ENCODE results near the gene PALLD.

Gene PALLD

DNA sequence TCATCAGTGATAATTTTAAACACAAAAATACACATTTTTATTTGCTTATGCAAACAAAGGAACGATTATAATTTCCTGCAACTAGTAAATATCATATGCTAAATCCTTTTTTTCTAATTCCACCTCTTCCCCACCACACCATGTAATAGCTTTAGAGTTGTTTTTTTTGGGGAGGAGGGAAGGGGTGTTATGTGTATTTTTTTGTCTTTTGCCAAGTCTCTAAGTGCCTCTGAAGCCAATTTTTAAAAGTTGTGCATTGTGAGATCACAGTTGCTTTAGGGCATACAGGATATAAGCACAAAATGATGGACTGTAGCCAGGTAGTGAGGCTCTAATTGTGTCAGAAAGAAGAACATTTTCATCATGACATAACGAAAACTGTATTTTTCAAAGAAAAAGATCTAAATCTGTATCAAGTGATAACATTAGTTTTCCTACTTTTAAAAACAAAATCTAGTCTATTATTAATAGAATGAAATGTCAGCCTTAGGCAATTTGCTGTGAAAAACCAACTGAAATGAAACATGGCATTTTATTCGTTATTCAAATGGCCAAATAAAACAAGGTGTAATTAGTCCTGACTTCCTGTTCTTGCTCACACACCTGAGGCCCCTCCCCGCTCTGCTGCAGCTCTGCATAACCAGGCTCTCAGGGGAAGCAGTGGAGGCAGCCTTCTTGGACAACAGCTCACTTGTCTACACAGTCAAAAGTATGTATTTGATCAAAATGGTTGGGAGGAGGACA lies 157.4 kb downstream of the PALLD start:
- Histone ChIP-seq H3K27ac (peak overlapping the region in 8 of 21 experiments; percentile 5 to 72 (median 46)), H3K4me3 (peak overlapping the region in 3 of 7 experiments; percentile 11 to 17 (median 13))

DNA sequence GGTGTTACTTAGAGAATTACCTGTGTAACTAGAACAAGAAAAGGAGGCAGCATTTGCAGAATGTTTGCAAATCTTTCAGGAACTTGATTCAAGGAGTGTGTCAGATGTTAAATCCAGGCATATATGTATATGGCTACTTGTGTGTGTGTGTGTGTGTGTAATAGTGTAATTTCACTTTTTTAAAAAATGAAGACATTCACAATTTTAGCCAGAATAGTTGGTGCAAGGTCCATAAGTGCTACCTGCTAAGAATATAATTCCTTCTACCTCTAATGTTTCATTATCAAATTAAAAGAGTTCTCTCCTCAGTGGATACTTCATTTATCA lies 158.0 kb downstream of the PALLD start:
- Histone ChIP-seq H3K4me3 (peak overlapping the region in 3 of 7 experiments; percentile 11 to 17 (median 13)), H3K27ac (peak overlapping the region in 14 of 21 experiments; percentile 5 to 72 (median 50))

DNA sequence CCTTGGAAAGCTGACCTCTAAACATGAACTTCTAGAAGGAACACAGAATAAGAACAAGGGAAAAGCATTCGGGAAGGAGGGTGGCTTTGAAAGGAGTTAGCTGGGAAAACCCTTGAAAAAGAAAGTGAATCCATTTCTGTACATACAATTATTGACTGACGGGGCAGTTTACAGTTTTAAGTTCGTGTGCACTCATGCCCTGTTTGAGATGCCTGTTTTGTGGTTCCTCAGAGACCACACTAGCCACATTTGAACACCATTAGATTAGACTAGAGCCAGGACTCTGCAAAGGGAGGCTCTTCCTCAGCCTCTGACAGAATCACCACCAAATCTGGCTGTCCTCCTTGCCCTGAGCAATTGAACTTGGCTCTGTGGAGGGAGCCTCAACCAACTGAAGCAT lies 158.3 kb downstream of the PALLD start:
- Histone ChIP-seq H3K4me3 (peak overlapping the region in 3 of 7 experiments; percentile 11 to 17 (median 13)), H3K27ac (peak overlapping the region in 14 of 21 experiments; percentile 5 to 72 (median 50))

DNA sequence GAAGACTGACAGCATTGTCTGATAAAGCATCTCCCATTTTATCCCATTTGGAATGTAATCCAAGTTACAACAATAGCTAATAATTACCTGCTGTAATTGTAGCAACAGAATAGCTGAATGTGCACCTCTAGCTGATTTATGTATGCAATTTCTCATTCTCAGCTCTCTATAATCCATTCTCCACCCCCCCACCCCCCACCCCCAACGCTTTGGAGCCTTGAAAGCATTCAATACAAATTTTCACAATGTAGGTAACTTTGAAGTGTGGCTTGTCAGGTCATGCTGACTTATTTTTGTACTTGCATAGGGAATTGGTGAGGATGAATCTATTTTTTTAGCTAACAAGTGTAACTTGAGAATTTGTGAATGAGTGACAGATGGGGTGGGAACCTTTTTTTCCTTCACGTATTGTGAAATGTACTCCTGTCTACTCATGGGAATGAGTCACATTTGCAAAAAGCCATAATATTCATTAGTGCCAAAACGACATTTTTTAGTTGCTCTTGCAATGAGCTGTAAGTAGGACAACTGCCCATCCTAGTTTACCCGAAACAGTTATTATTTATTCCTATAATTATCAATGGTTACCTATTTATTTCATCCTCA lies 159.3 kb downstream of the PALLD start:
- H3K27ac ChIP-seq = peak overlapping the region in 5 of 21 experiments; percentile 18 to 63 (median 50)

DNA sequence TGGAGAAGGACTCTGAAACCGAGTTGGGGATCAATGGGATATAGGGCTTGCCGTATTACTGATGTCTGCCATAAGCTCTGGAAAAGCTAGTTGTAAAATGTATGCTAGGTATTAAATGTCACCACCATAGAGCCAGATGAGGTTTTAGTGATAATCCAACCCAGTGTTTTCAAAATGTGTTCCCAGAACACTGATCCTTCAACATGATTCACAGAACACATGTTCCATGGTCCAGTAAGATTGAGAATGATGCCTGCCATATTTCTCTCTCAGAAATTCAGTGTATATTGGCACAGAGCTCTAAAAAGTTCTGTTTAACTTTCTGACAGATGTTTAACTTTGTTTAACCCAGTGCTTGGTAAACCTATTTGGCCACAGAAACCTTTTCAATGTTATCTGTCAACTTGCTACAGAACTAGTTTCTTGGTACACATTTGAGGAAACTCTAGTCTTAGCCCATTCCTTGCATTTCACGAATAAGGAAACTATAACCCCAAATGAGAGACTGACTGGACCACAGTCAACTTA lies 160.2 kb downstream of the PALLD start:
- Histone ChIP-seq H3K27ac (peak overlapping the region in 2 of 21 experiments; percentile 33 to 40), H3K4me3 (no peak overlapping the region)

More for the DNA sequence above, 159.3 kb downstream of the PALLD start:
- H3K4me3 ChIP-seq = peak overlapping the region in 1 of 7 experiments; percentile 13

DNA sequence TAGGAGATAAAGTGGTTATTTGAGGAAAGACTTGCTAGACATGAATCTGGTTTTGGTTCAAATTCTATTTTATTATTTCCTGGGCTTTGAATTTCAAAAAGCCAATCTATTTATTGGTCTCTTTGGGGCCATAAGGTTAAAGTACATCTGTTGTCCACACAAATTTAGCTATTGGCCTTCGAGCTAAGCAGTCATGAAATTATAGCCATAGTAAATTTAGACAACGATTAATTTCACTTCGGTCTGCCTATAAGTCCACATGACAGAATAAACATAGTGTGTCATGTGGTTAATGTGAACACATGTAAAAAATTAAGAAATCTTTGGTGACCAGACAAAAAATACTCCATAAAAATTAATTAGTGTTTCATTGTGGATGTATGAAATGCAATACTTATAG lies 161.9 kb downstream of the PALLD start:
- Histone ChIP-seq H3K4me3 (no peak overlapping the region), H3K27ac (no peak overlapping the region)

DNA sequence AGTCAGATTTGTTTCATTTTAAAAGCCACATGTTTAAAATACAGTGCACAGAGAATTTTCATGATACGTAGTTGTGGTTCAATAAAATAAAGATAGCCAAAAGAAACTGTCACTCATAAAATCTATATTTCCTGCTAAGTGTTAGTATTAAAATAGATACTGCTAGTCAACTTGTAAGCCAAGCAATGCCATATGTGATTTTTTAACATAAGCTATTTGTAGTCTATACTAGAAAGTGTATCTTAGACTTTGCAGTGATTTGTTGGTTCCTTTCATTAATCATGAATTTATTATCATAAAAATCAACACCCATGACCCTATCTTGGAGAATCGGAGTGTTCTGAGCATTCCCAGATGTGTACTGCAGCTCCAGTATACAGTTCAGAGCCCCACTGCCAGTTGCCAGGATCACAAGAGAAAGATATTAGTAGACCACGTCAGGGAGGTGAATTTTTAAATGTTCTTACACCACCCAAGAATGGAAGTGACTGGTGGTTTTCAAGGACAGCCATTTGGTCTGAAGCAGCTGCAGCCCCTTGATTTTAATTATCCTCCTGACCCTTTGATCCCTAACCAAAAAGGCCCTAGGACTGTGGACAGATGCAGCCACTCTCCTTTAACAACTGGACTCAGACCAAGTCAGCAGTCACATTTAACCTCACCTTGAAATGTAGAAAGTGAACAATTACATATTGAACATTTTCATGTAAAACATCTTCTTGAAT lies 163.1 kb downstream of the PALLD start:
- Histone ChIP-seq H3K4me3 (no peak overlapping the region), H3K27ac (peak overlapping the region in 2 of 21 experiments; percentile 5 to 26)

DNA sequence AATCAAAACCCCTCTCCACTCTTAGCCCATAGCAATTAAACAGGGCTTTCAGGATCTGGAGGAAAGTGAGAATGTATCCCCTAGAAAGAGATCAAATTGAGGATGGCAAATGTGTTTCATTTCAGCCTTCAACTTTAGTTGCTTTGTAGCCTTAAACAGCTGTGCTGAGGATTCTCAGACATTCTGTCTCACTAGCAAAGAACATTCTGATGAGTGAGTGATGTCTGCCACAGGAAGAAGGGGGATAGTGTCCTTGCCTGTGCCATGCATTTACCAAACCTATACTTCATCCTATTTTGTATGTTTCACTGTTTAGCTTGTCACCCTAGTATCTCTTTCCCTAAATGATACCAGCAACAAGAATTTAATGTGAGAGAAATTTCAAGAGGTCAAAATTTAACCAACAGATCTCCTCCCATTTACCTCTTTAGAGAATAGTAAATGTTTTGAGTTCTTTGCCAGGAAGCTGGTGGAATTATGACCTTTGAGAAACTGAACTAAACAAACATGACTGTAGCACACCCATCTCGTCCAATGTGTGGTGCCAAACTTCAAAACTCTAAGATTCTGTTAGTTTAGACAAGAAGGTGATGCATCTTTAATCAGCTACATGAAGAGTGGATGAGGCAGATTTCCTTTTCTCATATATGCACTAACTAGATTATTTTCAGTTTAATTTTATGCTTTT lies 165.6 kb downstream of the PALLD start:
- no peak overlapping the region for H3K4me3 ChIP-seq
- H3K27ac ChIP-seq = no peak overlapping the region

DNA sequence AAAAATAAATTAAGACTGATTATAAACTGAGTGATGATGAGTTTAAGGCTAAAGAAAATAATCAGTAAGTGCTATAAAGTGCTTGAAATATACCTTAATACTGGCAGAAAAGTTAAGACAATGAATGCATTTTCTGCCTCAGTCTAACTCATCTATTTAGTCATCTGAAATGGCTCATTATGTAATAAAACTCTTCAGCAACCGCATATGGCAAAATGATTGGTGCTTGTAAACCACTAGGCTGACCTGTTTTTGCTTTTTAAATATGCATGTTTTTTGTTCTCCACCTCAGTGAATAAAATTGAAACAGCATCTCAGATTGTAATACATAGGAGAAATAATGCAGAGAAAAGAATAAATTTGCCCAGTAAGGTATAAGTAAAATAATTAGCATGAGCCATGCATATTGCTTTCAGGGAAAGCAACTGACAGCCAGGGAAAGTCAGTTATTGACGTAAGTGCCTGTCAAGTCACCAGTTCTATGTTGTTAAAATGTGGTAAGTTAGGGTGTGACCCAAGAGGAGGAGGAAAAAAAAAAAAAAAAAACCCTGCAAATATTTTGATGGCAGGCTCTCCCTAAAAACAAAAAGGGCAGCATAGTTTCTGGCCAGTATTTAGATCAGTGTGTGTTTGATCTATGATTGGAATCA lies 167.5 kb downstream of the PALLD start:
- H3K4me3 ChIP-seq = no peak overlapping the region
- peak overlapping the region in 3 of 21 experiments; percentile 17 to 52 (median 21) for H3K27ac ChIP-seq

DNA sequence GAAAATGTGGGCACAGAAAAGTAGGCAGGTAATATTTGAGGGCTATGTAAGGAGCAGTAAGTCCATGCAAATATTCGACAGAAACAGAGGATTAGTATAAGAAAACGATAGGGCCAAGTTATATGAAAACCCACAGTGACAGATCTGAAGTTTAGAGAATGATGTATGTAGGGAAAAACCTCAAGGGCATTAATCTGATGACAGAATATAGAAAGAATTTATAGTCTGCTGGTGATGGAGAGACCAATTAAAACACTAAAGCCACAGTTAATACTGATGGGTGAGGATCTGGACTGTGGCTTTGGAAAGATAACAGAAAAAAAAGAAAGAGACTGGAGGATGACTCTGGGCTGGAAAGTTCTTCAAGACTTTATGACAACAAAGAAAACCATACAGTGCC lies 169.7 kb downstream of the PALLD start:
- Histone ChIP-seq H3K4me3 (no peak overlapping the region), H3K27ac (peak overlapping the region in 2 of 21 experiments; percentile 31 to 34)

DNA sequence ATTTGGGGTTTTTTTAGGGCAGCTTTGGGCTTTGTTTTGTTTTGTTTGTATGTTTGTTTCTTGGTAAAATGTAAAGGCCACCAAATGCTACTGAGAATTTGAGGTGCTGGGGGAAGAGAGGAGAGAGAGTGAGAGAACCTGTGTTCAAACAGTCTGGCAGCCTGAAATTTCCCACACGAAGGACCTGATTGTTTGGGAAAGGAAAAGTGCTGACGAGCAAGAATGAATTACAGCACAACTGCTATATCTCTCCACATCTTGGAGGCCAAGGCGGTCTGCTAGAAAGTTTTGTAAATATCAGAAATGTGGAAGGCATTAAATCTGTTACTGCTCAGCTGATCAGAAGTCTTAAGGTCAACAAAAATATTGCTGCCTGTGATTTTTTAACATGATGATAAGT lies 170.5 kb downstream of the PALLD start:
- peak overlapping the region in 7 of 21 experiments; percentile 1 to 49 (median 24) for H3K27ac ChIP-seq
- no peak overlapping the region for H3K4me3 ChIP-seq

DNA sequence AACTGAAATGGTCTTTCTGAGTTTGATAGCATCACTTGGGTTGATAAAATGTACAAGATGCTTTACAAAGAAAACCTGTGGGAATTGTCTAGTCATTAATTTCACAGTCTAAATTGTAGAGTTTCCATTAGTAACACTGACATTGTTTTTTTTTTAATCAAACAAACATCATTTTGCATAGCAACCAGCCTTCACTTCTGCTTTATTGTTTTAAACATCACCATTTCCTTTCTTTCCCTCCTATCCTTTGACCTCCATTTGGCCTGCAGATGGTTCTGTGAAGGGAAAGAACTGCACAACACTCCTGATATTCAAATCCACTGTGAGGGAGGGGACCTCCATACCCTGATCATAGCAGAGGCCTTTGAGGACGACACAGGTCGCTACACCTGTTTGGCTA lies 171.1 kb downstream of the PALLD start:
- peak overlapping the region in 1 of 21 experiments; percentile 1 for H3K27ac ChIP-seq
- no peak overlapping the region for H3K4me3 ChIP-seq

DNA sequence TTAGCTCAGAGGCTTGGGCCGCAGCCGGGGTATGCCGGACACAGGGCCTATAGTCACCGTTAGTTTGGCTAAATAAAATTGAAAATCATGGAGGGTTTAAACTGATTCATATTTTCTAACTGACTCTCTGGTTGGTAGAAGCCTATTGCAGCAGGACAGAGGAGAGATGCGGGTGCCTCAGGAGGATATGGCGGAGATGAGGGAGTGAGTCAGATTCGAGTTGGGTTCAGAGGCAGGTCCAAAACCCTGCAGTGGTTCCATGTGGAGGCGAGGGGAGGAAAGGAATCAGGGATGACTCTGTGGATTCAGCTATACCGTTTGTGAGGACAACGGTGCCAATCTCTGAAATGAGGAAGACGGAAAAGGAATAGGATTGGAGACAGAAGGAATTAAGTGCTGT lies 176.6 kb downstream of the PALLD start:
- no peak overlapping the region for H3K27ac ChIP-seq
- H3K4me3 ChIP-seq = no peak overlapping the region

DNA sequence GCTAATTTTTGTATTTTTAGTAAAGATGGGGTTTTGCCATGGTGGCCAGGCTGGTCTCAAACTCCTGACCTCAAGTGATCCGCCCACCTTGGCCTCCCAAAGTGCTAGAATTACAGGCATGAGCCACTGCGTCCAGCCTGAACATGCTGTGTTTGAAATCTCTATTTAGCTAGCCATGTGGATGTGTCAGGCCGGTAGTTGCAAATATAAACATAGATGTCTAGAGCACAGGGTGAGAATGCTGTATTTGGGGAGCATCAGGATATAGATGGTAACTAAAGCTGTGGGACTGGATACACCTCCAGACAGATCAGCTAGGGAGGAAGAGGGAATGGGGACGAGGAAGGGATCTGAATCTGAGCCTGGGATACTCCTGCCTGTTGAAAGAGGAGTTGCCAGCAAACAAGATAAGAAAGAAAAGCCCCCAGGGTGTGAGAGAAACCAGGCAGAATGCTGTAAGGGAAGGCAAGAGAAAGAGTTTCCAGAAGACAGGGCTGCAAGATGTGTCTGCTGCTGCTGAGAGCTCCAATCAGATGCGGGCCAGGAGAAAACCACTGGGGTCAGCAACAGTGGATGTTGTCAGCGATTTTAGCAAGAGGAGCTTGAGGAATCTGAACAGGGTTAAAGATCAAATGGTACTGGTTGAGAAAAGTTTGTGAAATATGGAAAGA lies 177.4 kb downstream of the PALLD start:
- no peak overlapping the region for H3K27ac ChIP-seq
- H3K4me3 ChIP-seq = no peak overlapping the region

DNA sequence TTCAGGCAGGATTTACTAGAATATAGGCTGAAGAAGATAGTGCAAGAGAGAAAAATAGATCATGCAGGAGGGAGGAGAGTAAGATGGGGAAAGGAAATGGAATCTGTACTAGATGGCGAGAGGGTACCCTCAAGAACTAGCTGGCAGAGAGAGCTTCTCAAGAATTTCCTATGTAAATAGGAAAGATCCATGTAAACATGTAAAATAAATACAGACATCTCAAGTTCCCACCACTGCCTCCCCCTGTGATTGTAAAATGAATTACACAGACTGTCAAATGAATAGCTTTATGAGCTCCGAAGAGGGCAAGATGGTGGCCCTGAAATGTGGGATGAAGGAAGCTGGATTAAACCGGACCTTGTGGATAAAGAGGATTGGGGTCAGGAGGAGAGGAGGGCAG lies 178.0 kb downstream of the PALLD start:
- H3K4me3 ChIP-seq = no peak overlapping the region
- no peak overlapping the region for H3K27ac ChIP-seq

DNA sequence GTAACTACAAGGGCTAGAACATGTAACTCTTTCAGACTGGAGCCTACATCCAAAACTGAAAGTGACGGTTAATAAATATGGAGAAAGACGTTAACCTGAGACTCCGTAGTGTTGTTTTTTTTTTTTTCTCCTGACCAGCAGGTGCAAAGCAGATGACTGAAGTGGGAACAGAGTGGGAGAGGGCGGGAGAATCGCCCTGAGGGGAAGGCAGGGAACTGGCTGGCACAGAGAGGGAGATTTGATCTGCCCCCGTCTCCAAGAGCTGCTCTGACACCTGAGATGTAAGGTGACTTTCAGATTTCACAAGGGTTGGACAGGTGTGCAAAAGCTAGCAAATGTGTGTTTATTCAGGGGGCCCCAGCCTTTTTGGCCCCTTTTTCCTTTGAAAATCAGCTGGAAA lies 180.2 kb downstream of the PALLD start:
- no peak overlapping the region for H3K4me3 ChIP-seq
- no peak overlapping the region for H3K27ac ChIP-seq

DNA sequence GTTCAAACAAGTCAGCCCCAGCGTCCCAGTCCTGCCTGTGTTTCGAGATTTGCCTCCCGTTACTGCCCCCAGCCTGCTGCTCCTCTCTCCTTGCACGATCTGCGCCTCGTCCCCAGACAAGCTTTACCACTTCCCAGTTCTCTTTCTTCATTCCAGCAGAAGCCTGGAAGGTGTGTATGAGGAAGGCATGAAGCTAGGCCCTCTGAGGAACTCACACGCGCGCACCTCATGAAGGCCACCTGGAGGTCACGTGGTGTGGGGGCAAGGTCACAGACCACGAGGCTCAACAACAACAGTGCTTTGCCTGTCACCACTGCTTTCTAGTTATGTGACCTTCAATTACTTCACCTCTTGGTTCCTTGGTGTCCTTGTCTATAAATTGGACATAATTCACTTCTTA lies 181.0 kb downstream of the PALLD start:
- Histone ChIP-seq H3K27ac (no peak overlapping the region), H3K4me3 (no peak overlapping the region)

DNA sequence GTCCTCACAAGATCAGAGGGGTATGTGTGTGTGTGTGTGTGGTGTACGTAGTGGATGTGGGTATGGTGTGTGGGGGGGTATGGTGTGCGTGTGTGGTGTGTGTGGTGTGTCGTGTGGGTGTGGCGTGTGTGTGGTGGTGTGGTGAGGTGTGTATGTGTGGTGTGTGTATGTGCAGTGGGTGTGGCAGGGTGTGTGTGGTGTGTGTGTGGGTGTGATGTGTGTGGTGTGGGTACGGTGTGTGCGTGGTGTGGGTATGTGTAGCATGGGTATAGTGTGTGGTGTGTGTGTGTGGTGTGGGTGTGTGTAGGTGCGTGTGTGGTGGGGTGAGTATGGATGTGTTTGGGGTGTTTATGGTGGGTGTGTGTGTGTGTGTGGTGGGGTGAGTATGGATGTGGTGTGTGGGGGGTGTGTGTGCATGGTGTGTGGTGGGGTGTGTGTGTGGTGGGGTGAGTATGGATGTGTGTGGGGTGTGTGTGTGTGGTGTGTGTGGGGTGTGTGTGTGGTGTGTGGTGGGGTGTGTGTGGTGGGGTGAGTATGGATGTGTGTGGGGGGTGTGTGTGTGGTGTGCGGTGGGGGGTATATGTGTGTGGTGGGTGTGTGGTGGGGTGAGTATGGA lies 182.0 kb downstream of the PALLD start:
- no peak overlapping the region for H3K27ac ChIP-seq
- H3K4me3 ChIP-seq = no peak overlapping the region
